Esophagus muscularis mucosa (tissue), 4 donors: ENCODE data around the gene LPCAT1. TPM values are rescaled to one million over a fixed set of nuclear protein-coding genes. Genes with fewer than 3 reads are reported as not detected.

Source experiments
- DNase-seq: peaks from one replicate; pipeline ENCODE4 v3.0.0-alpha.2; 2017; ENCODE audit errors: extremely low spot score
- H3K27ac ChIP-seq, 4 donors: fragments of 200-600 bp; sonication (generic); replicated peaks in 1 of 4; 1 replicate in 3 of 4; 2 replicates in 1 of 4; pipeline ENCODE4 v1.5.1; 2016 to 2019; ENCODE audit warnings: mild to moderate bottlenecking in 1 of 4
- H3K27me3 ChIP-seq, 4 donors: fragments of 200-600 bp; sonication (generic); one replicate each; pipeline versions ENCODE4 v1.5.1 to v1.6.0; 2016 to 2019
- H3K36me3 ChIP-seq, 4 donors: fragments of 200-600 bp; sonication (generic); one replicate each; pipeline ENCODE4 v1.5.1; 2016 to 2019
- H3K4me1 ChIP-seq, 4 donors: fragments of 200-600 bp; sonication (generic); one replicate each; pipeline ENCODE4 v1.5.1; 2016 to 2019
- H3K4me3 ChIP-seq, 4 donors: fragments of 200-600 bp; sonication (generic); 1 replicate in 2 of 4; 2 replicates in 2 of 4; pipeline ENCODE4 v1.5.1; 2016 to 2019; ENCODE audit warnings: mild to moderate bottlenecking in 4 of 4, moderate library complexity in 1 of 4
- H3K9me3 ChIP-seq, 4 donors: fragments of 200-600 bp; sonication (generic); 1 replicate in 3 of 4; 2 replicates in 1 of 4; pipeline ENCODE4 v1.5.1; 2016 to 2019
- CTCF ChIP-seq, 3 experiments: fragments of 200-600 bp in 2 of 3; fragments of 450-650 bp in 1 of 3; sonication (generic) in 2 of 3; IDR thresholded peaks; one replicate each; pipeline ENCODE4 v1.5.1; 2017 to 2019; ENCODE audit warnings: antibody characterized with exemption in 3 of 3, mild to moderate bottlenecking in 2 of 3, moderate library complexity in 1 of 3
- EP300 ChIP-seq: sonication (generic); formaldehyde crosslinking; IDR thresholded peaks from one replicate; pipeline ENCODE4 v1.6.1; 2017; ENCODE audit warnings: antibody characterized with exemption
- POLR2A ChIP-seq: fragments of 450-650 bp; IDR thresholded peaks from one replicate; pipeline ENCODE4 v1.6.1; 2017; ENCODE audit warnings: antibody characterized with exemption, moderate library complexity, mild to moderate bottlenecking, low read depth
- POLR2AphosphoS5 ChIP-seq, 2 donors: sonication (generic); formaldehyde crosslinking; IDR thresholded peaks; one replicate each; pipeline ENCODE4 v1.6.1; 2017; ENCODE audit warnings: antibody characterized with exemption in 2 of 2
- WGBS: methylation state at CpG from one replicate; pipeline ENCODE4 v1.1.5; 2018; 5-methylcytosine and 5-hydroxymethylcytosine counted together
- intact Hi-C: fragments of 100-400 bp; cut with DNase I; formaldehyde crosslinking; loops from one replicate; pipeline ENCODE4 v1.15.1; 2023
- total RNA-seq, 4 donors: library from RNA; depleted of rRNA; stranded (reverse); fragments of >200 nt; gene quantifications; one replicate each; pipeline versions ENCODE4 v1.1.0 to v1.2.1, GENCODE V29; 2016

Gene LPCAT1
- total RNA-seq, 4 donors from 2014 or later: 22.5 to 51.7 (median 35.0) TPM

- DNase-seq: no peak
- TF ChIP-seq POLR2A (no peak), CTCF (IDR thresholded peaks at IDR 0.05) (no peak), EP300 (no peak)
- Histone ChIP-seq H3K4me3 (no peak overlapping the region), H3K4me1 (peaks cover 13 to 22% (median 19%) of the 10 kb centered on the region in 4 donors), H3K36me3 (no peaks in the 10 kb centered on the region), H3K27me3 (peaks cover 0 to 12% (median 0%) of the 10 kb centered on the region in 4 donors), H3K27ac (no peak overlapping the region), H3K9me3 (no peaks in the 10 kb centered on the region)
- 89% methylated on average over 17 of the region's 18 CpGs for WGBS
- intact Hi-C loops: no loop called here
Observed at GRCh38 chr5:1546556-1546955, 22.8 kb upstream of the LPCAT1 start.

- no peak for DNase-seq
- Histone ChIP-seq H3K27ac (no peak overlapping the region), H3K9me3 (no peaks in the 10 kb centered on the region), H3K4me3 (no peak overlapping the region), H3K27me3 (peaks cover 0 to 12% (median 0%) of the 10 kb centered on the region in 4 donors), H3K36me3 (no peaks in the 10 kb centered on the region), H3K4me1 (peaks cover 12 to 23% (median 19%) of the 10 kb centered on the region in 4 donors)
- intact Hi-C loops: no loop called here
- TF ChIP-seq CTCF (IDR thresholded peaks at IDR 0.05) (no peak), POLR2AphosphoS5 (IDR thresholded peaks at IDR 0.05) (no peak), POLR2A (no peak), EP300 (no peak)
- WGBS: 68% methylated on average over 6 of the region's 6 CpGs
Observed at GRCh38 chr5:1545805-1546355, 22.1 kb upstream of the LPCAT1 start.

- intact Hi-C loops: no loop called here
- Histone ChIP-seq H3K9me3 (no peaks in the 10 kb centered on the region), H3K4me3 (no peak overlapping the region), H3K4me1 (peaks cover 12 to 23% (median 19%) of the 10 kb centered on the region in 4 donors), H3K27me3 (peaks cover 0 to 11% (median 0%) of the 10 kb centered on the region in 4 donors), H3K27ac (no peak overlapping the region), H3K36me3 (no peaks in the 10 kb centered on the region)
- TF ChIP-seq EP300 (no peak), POLR2A (no peak), POLR2AphosphoS5 (IDR thresholded peaks at IDR 0.05) (no peak), CTCF (IDR thresholded peaks at IDR 0.05) (no peak)
- 82% methylated on average over 4 of the region's 4 CpGs for WGBS
- DNase-seq: no peak
Observed at GRCh38 chr5:1545126-1545804, 21.5 kb upstream of the LPCAT1 start.

GRCh38 chr5:1544294-1544961, 20.7 kb upstream of the LPCAT1 start:
- no peak for DNase-seq
- intact Hi-C loops: no loop called here
- Histone ChIP-seq H3K4me3 (no peak overlapping the region), H3K4me1 (peaks cover 12 to 23% (median 19%) of the 10 kb centered on the region in 4 donors), H3K27ac (no peak overlapping the region), H3K36me3 (no peaks in the 10 kb centered on the region), H3K27me3 (peaks cover 0 to 6% (median 0%) of the 10 kb centered on the region in 4 donors), H3K9me3 (no peaks in the 10 kb centered on the region)
- WGBS: 84% methylated on average over 12 of the region's 12 CpGs
- TF ChIP-seq EP300: no peak
- no peak for TF ChIP-seq CTCF (IDR thresholded peaks at IDR 0.05)
- no peak for TF ChIP-seq POLR2AphosphoS5 (IDR thresholded peaks at IDR 0.05)
